NCI-H82 (cell line): Measurements from ENCODE around the gene FAM209B.
"Not testable (repeated sequence)": the region's sequence is repeated elsewhere in the genome, so short reads cannot be mapped to it uniquely, and the experiment has no call there.

Source experiments
- DNase-seq: peaks from one replicate; lab custom pipeline; 2025; lab: John Stamatoyannopoulos, UW

The FAM209B gene, protein sequence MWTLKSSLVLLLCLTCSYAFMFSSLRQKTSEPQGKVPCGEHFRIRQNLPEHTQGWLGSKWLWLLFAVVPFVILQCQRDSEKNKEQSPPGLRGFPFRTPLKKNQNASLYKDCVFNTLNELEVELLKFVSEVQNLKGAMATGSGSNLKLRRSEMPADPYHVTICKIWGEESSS

DNA sequence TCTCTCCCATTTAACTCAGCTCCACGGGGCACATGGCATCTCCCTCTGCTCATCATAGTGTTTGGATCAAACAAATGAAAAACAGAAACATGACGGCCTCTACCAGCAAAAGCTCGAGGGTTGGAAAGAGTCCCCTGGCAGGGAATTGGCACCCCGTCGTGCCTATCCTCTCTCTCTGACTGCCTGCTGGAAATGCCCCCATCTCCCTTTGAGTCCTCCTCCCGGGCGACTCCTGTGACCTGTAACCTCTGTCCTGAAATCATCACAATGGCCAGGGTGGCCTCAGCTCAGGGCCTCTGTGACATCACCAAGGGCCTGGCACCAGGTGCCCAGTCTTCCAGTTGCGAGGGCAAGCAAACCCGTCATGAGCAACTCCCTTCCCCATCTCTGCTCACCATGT lies at the start of gene FAM209B:
FAM209B (plus strand) TSS at position 301 of the 400 bp plus-strand sequence; CDS start at position 397, 96 bp downstream.
- DNase-seq = not testable (repeated sequence)

DNA sequence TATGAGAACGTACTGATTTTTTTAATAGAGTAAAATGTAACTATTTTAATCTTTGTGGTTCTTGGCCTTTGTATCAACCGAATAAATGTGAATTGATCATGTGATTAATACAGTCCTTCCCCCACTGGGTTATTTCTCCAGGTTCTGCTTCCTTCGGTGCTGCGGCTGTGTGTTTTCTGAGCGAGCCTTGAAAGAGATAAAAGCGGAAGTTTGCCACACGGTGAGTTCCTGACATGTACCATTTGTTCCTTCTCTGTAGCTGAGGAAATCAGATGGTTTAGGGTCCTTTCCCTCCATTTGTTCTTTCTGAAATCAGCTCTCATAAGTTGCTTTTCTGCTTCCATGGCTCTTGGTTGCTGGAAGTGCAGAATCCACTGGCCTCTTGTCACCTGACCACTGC lies 49.1 kb upstream of the FAM209B start:
- DNase-seq = no peak

DNA sequence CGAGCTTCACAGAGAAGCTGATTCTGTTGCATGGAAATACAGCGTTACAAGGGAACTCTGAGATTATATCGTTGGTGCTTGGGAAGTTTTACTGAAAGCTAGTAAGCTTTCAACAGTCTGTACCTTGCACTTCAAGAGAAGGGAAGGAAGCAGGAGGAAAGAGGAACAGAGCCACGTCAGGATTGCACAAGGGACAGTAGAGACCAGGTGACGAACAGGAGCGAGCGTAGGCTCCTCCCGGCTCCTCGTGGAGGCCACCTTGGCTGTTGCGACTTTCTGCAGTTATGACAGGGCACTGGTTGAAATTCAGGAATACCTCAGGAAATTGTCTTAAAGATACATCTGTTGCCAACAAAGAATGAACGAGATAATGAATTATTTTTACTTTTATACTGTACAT lies 45.8 kb upstream of the FAM209B start:
- no peak for DNase-seq

DNA sequence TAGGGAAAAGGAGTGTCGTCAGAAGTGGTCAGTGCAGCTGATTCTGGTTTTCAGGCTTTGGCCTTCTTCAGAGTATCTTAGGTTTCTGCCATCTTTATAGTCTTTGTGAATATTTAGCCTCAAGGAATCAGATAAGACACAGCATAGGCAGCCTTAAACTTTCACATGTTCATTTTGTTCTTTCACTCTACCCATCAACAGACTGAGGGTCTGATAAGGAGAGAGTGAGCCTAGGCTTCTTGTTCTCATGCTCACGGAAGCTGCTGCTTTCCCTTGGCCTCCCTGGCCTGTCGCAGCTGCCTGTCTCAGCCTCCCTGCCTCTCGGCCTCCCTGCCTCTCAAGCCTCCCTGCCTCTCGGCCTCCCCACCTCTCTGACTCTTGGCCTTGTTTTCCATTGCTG lies 44.5 kb upstream of the FAM209B start:
- no peak for DNase-seq

DNA sequence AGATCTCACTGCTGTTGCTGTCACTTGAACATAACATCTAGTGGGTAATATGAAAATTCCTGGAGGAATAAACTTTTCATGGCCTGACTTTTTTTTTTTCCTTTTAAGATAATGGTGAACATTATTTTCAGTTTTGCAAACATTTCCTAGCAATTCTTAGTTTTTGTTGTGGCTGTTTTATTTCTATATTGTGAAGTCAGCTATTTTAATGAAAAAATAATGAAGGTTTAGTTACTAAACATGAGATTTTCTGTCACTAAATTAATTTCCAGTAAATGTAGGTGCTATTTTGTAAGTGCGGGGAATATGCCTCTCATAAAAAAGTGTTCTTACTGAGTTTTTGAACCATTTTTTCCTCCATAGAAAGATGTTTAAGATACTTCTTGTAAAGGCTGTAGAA lies 31.9 kb upstream of the FAM209B start:
- DNase-seq = no peak

DNA sequence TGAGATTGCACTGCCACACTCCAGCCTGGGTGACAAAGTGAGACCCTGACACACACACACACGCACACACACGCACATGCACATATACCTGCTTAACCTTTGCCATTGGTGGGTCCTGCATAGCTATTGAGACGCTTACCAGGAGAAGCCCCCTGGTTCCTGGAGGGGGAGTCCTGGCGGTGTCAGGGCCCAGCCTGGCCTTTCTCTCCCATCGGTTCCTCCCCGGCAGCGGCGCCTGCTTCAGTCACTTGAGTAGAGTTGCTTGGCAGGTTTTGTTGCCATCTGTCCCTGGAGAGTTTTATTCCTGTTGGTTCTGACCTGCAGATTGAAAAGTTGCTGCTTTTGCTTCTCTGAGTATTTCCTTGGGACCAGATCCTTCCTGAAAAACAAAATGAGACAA lies 29.1 kb upstream of the FAM209B start:
- DNase-seq = no peak

DNA sequence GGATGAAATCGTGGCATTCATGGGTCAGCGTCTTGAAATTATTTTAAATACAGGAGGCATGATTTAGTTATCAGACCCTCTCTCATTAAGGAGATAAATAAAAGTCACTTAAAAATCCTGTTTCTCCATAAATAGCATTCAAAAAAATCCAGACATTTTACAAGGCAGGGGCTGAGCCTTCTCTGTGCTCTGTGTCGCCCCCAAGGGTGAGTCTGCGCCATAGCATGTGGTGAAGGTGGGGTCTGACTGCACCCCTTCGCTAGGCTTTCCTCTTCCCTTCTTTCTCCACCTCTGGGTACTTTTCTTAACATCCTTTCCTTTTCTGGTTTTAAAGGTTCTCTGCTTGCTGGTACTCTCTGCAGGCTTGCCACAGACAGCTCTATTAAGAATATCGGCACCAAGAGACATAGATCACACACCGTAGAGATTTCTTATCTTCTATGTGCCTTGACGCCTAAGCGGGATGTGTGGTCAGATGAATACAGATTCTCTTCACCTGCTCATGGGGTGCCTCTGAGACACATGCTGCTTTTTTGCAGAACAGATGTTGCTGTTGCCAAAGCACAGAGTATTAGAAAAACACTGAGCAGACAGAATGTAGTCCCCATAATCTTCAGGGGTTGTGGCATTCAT lies 28.6 kb upstream of the FAM209B start:
- DNase-seq = peak; percentile 18

DNA sequence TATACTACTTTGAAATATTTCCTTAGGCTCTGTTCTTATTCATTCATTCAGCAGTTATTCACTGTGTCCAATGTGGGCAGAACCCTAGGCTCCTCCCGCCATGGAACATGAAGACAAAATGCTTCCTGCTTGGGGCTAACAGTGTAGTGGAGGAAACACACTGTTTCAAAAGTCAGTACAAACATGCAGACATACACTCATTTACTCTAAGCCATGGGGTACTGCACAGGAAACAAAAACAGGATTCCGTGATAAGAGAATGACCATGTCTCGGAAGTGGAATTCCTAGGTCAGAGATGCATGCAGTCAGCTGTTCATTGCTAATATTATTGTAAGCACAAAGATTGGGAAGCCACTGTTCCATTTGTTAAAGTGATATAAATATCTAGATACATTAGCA lies 26.9 kb upstream of the FAM209B start:
- no peak for DNase-seq

DNA sequence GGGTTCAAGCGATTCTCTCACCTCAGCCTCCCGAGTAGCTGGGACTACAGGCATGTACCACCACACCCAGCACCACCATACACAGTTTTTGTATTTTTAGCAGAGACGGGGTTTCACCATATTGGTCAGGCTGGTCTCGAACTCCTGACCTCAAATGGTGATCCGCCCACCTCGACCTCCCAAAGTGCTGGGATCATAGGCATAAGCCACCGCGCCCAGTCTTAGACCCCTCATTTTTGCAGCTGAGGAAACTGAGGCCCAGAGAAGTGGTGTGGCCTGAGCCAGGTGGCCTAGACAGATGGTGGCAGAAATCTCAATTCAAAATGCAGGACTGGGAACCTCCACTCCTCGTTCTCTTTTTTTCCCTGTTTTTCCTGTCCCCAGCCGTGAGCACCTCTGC lies 21.1 kb upstream of the FAM209B start:
- DNase-seq = no peak

DNA sequence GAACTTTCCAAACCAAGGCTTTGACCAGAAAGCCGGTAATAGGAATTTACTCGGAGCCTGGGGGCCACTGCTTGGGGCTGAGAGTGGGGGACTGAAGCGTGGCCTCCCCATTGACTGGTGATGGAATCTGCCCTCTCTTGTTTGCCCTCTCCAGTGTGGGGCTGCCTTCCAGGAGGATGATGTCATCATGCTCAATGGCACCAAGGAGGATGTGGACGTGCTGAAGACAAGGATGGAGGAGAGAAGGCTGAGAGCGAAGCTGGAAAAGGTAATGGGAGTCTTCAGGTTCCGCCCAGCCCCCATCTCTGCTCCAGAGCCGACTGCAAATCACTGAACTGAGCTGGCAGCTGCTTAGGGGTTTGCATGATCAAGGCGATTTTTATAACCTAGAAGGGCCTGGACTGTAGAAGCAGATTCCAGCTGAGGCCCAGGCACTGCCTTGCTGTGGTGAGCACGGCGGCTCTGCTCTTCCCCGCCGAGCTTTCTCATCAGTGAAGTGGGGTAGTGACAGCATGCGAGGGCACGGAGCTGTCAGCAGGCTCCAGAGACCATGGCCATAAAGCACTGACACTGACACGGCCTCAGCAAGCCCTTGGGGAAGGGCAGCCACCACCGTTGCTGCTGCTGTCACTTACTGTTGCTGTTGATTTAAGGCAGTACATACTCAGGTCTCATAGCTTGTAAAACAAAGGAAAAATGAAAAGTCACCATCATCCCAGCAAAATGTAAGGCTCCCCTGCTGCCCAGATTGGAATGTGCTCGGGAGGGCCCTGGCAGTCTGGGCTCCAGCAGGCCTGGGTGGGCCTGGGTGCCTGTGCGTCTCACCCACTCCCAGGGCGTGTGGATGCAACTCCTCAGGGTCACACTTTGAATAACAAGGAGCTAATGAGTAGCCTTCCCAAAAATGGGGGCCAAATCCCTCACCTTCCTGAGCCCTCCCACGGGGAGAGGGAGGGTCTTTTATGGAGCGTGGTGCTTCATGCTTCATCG lies 19.6 kb upstream of the FAM209B start:
- DNase-seq = no peak

DNA sequence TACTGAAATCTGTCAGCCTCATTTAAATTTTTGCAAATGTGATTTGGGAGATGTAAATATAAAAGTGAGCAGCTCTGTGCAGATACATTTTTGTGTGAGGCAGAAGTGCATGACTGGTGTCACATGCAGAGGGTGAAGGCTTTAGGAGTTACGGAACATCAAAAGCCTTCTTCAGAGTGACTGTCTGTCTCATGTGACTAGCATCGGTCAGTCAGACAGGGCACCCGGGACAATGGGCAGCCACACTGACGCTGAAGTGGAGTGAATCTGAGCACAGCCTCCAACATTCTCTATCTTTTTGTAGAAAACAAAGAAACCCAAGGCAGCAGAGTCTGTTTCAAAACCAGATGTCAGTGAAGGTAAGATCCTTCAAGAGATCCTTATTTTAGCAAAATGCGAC lies 16.4 kb upstream of the FAM209B start:
- DNase-seq = no peak

DNA sequence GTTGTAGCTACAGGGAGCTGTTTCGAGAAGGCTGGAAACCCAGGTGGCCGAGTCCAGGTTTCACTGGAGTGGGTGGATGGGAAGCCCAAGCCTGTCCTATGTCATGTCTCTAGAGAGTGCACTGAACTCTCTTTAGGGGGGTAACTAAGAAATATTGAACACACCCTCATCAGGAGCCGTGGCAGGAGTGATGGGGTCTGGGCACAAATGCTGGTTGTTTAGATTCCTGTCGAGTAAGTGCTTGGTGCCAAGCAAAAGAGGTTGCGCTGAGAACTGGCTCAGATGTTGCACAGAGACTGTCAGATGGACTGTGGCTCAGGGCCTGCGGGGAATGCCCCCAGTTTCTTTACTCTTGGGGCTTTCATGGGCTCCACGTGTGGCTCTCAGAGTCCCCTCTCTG lies 15.8 kb upstream of the FAM209B start:
- no peak for DNase-seq

DNA sequence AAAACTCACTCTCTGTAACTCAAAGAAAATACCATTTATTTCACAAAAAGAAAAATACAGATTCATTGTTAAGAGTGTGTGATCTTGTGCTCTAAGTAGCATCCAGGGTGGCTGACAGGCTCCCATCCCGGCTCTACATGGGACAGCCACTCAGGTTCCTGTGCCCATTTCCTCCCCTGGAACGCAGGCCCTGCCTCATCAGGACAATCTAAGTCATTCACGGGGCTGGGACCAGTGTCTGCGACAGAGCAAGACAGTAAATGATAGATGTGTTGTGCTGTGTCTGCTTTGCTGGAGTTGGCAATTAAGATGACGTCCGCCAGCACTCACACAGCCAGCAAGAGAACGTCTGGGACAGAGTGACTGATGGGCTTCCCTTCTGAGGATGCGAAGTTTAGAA lies 15.4 kb upstream of the FAM209B start:
- DNase-seq = no peak

DNA sequence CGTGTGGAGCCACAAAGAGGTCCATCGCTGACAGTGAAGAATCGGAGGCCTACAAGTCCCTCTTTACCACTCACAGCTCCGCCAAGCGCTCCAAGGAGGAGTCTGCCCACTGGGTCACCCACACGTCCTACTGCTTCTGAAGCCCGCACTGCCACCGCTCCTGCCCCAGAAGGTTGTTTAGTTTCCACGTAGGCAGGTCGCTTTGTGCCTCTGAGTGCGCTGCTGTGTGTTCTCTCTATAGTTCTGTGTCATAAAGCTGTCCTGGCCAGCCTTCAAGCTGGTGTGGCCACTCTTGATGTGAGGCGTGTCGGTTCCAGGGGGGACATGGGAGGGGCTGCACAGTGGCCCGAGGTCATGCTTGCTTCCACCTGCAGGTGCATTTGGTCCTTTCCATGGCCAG lies 14.9 kb upstream of the FAM209B start:
- no peak for DNase-seq

DNA sequence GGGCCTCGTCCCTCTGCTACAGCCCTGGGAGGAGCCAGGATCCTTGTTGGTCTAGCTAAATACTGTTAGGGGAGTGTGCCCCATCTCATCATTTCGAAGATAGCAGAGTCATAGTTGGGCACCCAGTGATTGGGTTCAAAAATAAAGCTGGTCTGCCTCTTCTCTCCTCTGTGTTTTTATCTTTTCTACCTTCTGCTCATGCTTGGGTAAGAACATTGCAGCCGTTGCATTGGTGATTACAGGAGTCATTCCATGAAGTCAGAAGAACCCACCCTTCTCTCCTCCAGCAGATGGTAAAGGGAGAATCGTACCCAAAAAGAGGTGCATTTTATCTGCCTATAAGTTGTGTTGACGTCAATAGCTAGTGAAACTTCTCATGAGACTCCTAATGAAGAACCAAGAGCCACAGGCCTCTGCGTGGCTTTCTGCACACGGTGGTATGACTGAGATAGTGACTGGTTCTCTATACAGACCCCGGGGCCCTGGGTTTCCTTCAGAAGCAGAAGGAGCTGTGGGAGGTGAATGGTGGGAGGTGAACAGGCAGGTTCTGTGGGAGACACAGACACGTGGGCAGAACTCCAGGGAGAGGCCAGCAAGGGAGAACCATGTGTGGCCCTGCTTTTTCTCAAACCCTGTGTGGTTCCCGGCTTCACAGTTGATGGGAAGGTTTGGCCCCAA lies 14.2 kb upstream of the FAM209B start:
- DNase-seq = no peak

DNA sequence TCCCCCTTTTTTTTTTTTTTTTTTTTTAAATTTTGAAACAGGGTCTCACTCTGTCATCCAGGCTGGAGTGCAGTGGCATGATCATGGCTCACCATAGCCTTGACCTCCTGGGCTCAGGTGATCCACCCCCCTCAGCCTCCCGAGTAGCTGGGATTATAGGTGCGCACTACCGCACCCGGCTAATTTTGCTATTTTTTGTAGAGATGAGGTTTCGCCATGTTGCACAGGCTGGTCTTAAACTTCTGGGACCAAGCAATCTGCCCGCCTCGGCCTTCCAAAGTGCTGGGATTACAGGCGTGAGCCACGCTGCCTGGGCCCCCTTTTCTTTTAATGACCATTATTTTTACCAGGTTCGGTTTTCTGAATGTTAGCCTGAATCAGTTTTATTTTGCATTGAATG lies 13.5 kb upstream of the FAM209B start:
- DNase-seq = no peak

DNA sequence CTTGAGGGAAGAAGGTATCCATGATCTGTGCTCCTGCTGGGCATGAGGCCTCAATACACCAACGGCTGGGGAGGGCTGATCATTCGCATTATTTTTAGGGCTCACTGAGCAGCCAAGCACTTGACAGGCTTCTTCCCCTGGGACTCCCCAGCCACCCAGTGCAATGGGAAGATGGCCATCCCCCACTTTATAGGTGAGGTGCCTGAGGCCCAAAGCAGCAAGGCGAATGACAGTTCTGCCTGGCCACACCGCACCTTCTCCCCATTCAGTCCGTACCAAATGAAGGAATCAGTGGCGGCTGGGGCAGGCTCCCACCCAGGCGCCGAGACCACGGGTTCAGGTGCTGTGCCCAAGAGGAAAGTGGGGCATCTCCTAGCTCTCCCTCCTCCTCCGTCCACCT lies 12.9 kb upstream of the FAM209B start:
- DNase-seq = no peak

DNA sequence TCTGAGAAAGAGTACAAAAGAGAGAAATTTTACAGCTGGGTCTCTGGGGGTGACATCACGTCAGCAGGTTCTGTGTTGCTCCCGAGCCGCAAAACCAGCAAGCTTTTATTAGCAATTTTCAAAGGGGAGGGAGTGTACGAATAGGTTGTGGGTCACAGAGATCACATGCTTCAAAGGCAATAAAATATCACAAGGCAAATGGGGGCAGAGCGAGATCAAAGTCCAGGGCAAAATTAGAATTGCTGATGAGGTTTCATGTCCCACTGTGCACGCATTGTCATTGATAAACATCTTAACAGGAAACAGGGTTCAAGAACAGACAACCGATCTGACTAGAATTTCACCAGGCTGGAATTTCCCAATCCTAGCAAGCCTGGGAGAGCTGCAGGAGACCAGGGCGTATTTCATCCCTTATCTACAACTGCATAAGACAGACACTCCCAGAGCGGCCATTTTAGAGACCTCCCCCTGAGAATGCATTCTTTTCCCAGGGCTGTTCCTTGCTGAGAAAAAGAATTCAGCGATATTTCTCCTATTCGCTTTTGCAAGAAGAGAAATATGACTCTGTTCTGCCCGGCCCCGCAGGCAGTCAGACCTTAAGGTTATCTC lies 12.2 kb upstream of the FAM209B start:
- not testable (repeated sequence) for DNase-seq

DNA sequence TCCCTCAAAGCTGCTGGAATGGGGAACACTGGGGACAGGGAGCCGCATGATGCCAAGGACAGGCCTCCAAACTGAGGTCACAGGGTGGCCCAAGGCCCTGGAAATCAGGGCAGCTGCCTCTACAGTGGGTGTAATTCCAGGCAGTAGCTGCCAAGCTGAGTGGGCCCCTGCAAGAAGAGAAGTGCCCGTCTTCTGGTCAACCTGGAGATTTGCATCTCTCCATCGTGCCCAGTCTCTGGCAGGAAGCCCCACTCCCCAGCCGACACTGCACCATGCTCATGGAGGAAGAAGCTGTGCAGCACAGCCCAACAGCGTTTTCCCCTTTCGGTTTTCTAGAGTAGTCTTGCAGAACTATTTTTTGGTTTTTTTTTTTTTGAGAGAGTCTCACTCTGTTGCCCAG lies 10.7 kb upstream of the FAM209B start:
- DNase-seq = no peak

DNA sequence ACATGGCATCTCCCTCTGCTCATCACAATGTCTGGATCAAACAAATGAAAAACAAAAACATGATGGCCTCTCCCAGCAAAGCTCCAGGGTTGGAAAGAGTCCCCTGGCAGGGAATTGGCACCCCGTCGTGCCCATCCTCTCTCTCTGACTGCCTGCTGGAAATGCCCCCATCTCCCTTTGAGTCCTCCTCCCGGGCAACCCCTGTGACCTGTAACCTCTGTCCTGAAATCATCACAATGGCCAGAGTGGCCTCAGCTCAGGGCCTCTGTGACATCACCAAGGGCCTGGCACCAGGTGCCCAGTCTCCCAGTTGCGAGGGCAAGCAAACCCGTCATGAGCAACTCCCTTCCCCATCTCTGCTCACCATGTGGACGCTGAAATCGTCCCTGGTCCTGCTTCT lies 8.6 kb upstream of the FAM209B start, which contains the start of gene FAM209A:
FAM209A (plus strand) TSS at position 301 of the 400 bp plus-strand sequence; CDS start at position 366, 65 bp downstream.
- not testable (repeated sequence) for DNase-seq

DNA sequence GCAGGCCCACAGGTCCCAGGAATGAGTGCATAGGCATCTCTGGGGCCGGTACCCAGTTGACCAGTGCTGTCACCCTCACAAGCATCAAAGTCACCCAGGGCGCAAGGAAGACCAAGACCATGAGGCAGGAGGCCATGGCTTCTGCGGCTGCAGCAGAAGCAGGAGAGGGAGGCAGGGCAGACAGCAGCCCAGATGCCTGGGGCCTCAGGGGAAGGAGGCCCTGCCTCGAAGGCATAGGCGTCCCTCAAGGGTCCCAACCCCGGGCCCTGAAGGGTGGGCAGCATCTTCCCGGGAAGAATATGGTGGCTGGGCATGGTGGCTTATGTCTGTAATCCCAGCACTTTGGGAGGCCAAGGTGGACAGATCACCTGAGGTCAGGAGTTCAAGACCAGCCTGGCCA lies 5.5 kb upstream of the FAM209B start:
- DNase-seq = no peak

DNA sequence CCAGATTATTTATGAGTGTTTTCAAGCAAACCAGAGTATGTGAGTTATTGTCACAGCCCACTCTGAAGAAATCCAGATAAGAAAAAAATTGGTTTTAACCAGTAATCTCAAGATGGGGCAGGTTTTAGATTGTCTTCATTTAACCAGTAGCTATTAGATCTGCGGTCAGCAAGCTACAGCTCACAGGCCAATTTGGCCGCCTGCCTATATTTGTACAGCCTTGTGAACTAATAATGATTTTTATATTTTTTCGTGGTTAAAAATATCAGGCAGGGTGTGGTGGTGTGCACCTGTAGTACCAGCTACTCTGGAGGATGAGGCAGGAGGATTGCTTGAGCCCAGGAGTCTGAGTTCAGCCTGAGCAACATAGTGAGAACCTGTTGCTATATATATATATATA lies 5.0 kb downstream of the FAM209B start:
- DNase-seq = no peak
